Thyroid gland (tissue), 4 donors: Measurements from ENCODE around the gene MRPL10.

ENCODE experiments used
- POLR2A ChIP-seq, 2 donors: fragments of 450-650 bp; IDR thresholded peaks; one replicate each; pipeline ENCODE4 v1.6.1; 2017; ENCODE audit warnings: antibody characterized with exemption in 2 of 2, mild to moderate bottlenecking in 2 of 2, moderate library complexity in 1 of 2
- TF ChIP-seq, protein P1 (sequence below), 6 experiments: fragments of 200-600 bp in 3 of 6; fragments of 450-650 bp in 3 of 6; sonication (generic) in 3 of 6; IDR thresholded peaks; one replicate each; pipeline ENCODE4 v1.5.1; 2016 to 2019; ENCODE audit warnings: antibody characterized with exemption in 6 of 6, mild to moderate bottlenecking in 2 of 6, inconsistent platforms in 1 of 6, moderate library complexity in 1 of 6

DNA sequence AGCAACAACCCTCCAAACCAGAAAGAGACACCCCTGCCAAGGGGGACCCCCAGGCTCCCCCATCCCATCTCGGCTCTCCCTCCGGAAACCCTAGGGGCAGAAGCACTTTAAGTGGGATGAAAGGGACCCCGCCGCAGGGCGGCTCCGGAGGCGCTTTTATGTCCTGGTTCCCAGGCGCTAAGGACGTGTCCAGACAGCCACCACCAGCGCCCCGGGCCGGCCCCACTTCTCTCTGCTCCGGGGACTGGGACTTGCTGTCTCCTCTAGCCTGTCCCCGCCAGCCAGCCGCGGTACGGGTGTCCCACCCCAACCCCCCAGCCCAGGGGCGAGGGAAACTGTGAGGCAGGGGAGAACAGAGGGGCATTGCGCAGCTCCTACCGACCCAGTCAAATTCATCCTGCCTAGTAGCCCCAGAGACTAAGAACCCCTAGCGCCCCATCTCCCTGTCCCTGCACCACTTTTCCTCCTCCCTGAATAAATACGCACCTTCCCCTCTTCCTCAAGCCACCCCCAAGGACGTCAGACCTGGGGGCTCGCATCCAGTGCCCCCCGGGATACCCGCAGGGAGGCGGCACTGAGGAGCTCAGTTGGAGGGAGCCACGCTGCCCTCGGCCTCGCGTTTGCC is 15.5 kb upstream of the MRPL10 start:
- TF ChIP-seq, protein P1, sequence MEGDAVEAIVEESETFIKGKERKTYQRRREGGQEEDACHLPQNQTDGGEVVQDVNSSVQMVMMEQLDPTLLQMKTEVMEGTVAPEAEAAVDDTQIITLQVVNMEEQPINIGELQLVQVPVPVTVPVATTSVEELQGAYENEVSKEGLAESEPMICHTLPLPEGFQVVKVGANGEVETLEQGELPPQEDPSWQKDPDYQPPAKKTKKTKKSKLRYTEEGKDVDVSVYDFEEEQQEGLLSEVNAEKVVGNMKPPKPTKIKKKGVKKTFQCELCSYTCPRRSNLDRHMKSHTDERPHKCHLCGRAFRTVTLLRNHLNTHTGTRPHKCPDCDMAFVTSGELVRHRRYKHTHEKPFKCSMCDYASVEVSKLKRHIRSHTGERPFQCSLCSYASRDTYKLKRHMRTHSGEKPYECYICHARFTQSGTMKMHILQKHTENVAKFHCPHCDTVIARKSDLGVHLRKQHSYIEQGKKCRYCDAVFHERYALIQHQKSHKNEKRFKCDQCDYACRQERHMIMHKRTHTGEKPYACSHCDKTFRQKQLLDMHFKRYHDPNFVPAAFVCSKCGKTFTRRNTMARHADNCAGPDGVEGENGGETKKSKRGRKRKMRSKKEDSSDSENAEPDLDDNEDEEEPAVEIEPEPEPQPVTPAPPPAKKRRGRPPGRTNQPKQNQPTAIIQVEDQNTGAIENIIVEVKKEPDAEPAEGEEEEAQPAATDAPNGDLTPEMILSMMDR (IDR thresholded peaks at IDR 0.05): no peak
- no peak for TF ChIP-seq POLR2A (IDR thresholded peaks at IDR 0.05)
